ENCODE results near the gene RPTOR.

Gene RPTOR

DNA sequence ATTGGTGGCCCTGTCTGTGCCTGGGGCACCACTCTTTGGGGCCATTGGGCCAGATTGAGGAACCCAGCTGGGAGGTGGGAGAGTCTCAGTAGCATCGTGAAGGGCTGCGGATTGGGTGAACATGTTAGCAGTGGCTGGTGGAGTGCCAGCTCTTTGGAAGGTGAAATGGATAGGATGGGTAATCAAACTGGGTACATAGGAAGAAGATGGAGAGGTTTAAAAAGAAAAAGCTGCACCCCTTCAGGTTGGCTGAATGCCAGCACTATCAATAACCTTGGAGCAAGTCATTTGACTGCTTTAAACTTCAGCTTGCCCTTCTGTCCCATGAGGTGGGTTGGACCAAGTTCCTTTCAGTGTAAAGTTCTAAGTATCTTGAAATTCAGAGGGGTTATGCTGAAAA is 95.0 kb downstream of the RPTOR start:
- H3K4me3 ChIP-seq (ENCODE audit: low read depth, low read length): no peak overlapping the region
- TF ChIP-seq, protein P1, sequence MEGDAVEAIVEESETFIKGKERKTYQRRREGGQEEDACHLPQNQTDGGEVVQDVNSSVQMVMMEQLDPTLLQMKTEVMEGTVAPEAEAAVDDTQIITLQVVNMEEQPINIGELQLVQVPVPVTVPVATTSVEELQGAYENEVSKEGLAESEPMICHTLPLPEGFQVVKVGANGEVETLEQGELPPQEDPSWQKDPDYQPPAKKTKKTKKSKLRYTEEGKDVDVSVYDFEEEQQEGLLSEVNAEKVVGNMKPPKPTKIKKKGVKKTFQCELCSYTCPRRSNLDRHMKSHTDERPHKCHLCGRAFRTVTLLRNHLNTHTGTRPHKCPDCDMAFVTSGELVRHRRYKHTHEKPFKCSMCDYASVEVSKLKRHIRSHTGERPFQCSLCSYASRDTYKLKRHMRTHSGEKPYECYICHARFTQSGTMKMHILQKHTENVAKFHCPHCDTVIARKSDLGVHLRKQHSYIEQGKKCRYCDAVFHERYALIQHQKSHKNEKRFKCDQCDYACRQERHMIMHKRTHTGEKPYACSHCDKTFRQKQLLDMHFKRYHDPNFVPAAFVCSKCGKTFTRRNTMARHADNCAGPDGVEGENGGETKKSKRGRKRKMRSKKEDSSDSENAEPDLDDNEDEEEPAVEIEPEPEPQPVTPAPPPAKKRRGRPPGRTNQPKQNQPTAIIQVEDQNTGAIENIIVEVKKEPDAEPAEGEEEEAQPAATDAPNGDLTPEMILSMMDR (IDR thresholded peaks at IDR 0.05; ENCODE audit: insufficient read depth, low read depth, low read length, missing control alignments): no peak
- DNase-seq (ENCODE audit: low read depth): no peak

DNA sequence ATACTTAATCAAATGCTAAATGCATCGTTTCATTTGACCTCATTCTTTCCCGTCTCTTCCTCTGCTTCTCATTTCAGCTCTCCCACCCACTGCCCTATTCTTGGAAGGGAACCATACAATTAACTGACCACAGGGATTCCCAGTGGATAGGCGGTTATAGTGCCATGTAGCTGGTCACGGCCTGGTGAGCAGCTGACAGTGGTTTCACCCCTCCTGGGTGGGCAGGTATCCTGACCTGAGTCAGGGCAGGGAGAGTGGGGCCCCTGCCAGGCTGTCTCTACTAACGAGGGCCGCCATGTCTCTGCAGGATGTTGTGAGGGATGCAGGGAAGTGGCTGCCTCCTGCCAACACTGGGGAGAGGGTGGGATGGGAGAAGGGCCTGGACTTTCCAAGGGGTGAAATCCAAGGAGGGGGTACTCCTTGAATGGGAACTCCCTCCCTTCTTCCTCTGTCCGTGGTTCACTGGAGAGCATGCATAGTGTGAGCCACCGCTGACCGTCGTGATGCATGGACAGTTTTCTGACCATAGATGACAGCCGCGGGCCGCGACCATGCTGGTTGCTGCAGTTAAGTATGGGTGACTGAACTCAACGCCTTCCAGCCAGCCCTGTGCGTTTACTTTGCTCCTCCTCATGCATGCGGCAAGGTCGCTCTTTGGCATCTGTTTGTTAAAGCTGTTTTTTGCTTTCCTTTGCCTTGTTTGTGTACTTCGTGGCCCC is 95.9 kb downstream of the RPTOR start:
- DNase-seq (ENCODE audit: low read depth): peak; percentile 12
- TF ChIP-seq, protein P1 (IDR thresholded peaks at IDR 0.05; ENCODE audit: insufficient read depth, low read depth, low read length, missing control alignments): no peak
- no peak overlapping the region for H3K4me3 ChIP-seq (ENCODE audit: low read depth, low read length)

- TF ChIP-seq, protein P1 (IDR thresholded peaks at IDR 0.05; ENCODE audit: insufficient read depth, low read depth, low read length, missing control alignments): no peak
- H3K4me3 ChIP-seq (ENCODE audit: low read depth, low read length): no peak overlapping the region
- DNase-seq (ENCODE audit: low read depth): no peak
Measured at GRCh38 chr17:80643326-80644099, 98.9 kb downstream of the RPTOR start.

DNA sequence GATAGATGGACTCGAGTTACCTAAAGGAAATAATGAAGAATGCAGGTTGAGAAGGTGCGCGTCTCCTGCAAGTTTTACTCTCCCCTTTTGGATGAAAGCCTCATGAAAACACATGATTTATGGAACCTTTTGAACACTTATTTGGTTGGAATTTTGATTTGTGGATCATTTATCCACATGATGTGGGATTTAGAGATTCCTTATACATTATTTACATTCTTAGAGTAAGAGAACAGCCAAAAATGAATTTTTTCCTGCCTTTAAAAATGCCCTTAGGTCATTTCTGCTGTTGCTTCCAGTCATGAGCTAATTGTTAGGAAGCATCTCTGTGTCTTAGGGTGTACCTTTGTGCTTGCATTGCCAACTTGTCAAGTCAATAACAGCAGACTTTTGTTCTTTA is 99.9 kb downstream of the RPTOR start:
- no peak for DNase-seq (ENCODE audit: low read depth)
- H3K4me3 ChIP-seq (ENCODE audit: low read depth, low read length): no peak overlapping the region
- TF ChIP-seq, protein P1 (IDR thresholded peaks at IDR 0.05; ENCODE audit: insufficient read depth, low read depth, low read length, missing control alignments): no peak

DNA sequence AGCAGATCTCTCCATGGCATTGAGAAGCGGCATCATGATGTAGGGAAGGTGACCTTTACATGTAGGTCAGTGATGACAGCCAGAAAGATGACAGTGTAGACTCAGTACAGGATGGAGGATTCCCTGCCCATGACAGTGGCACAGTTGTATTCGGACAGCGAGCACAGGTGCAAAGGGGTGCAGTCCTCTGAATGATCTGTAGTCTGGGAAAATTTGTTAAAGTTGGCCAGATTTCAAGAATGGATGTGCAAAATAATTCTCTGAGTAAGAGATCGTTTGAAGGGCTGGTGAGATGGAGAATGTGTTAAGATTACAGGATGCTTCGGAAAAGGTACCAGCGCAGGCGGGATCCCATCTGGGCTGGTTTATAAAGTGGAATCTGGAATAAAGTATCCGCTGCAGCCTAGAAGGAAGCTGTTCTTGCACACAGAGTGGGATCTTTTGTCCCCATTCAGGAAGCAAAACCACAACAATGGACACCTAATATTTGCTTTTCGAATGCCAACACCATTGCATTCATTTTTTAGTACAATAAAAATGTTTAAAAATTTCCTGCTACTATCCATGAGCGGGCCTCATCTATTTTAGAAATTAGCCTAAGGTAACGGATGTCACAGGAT is 101.2 kb downstream of the RPTOR start:
- no peak for DNase-seq (ENCODE audit: low read depth)
- TF ChIP-seq, protein P1 (IDR thresholded peaks at IDR 0.05; ENCODE audit: insufficient read depth, low read depth, low read length, missing control alignments): no peak
- no peak overlapping the region for H3K4me3 ChIP-seq (ENCODE audit: low read depth, low read length)

DNA sequence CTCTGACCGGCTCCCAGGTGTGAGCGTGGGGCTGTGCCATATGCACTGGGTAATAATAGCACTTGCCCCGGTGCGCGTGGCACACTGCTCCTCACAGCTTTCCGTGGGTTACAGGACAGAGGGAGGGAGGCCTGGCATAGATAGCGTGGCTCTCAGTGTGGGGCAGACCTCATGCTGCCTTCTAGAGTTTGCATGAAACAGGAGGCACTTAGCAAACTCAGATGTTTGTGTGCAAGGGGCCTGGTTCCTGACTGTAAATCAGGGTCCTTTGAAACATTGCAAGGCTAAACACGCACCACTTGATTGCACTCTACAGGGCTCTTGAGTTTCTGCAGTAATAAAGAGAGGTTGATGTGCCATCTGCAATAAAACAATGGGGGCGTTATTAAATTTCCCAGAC is 101.7 kb downstream of the RPTOR start:
- TF ChIP-seq, protein P1 (IDR thresholded peaks at IDR 0.05; ENCODE audit: insufficient read depth, low read depth, low read length, missing control alignments): no peak
- DNase-seq (ENCODE audit: low read depth): no peak
- H3K4me3 ChIP-seq (ENCODE audit: low read depth, low read length): no peak overlapping the region
